Mammary epithelial cell (primary cell): ENCODE results near the gene ZSCAN25.

Source experiments
- CTCF ChIP-seq, 2 donors: IDR thresholded peaks in 1 of 2; conservative IDR thresholded peaks in 1 of 2; 2 replicates each; pipeline ENCODE4 v1.5.1; 2011 to 2012; ENCODE audit warnings: inconsistent platforms in 2 of 2, low read length in 2 of 2, mild to moderate bottlenecking in 2 of 2, control low read depth in 1 of 2, low read depth in 1 of 2; ENCODE audit not compliant: insufficient read depth in 1 of 2; ENCODE audit errors: extremely low read depth in 1 of 2
- EZH2 ChIP-seq: IDR thresholded peaks from 2 replicates; pipeline ENCODE4 v1.6.1; 2012; ENCODE audit warnings: low read length, inconsistent platforms, borderline replicate concordance

GRCh38 chr7:99596408-99596955 is 20.3 kb upstream of the ZSCAN25 start:
- no peak for TF ChIP-seq CTCF (conservative IDR thresholded peaks at IDR 0.05 in 1 of 2, IDR thresholded peaks at IDR 0.05 in 1 of 2; ENCODE audit: extremely low read depth in 1 of 2, insufficient read depth in 1 of 2, low read depth in 1 of 2, low read length in 2 of 2)
- no peak for TF ChIP-seq EZH2
